CD4-positive, alpha-beta T cell (primary cell): ENCODE measurements around the gene COL25A1. TPM values are rescaled to one million over a fixed set of nuclear protein-coding genes. Genes with fewer than 3 reads are reported as not detected.

Experiments
- ATAC-seq: fragments of 200-7000 bp; cut with Tn5 transposase; one replicate; pipeline ENCODE4 v1.10.0; 2022; ENCODE audit warnings: mild to moderate bottlenecking; ENCODE audit not compliant: poor library complexity
- CTCF ChIA-PET: fragments of 350-600 bp; sonication (Branson Sonifier 250); formaldehyde crosslinking; loops from one replicate; lab custom pipeline; 2021; ENCODE audit warnings: antibody characterized with exemption, inconsistent platforms; lab: Charles Lee
- POLR2A ChIA-PET: fragments of 350-600 bp; sonication (Branson Sonifier 250); formaldehyde crosslinking; loops from one replicate; lab custom pipeline; 2021; ENCODE audit warnings: antibody characterized with exemption, inconsistent platforms; lab: Charles Lee
- DNase-seq, 14 experiments: peaks; one replicate each; pipeline ENCODE4 v3.0.0-alpha.2; 2013 to 2020; ENCODE audit warnings: mixed read lengths in 2 of 14
- H3K27ac ChIP-seq, 2 donors: one replicate each; pipeline versions ENCODE4 v1.5.1 to v1.7.0; 2013; ENCODE audit warnings: low read length in 2 of 2, low read depth in 1 of 2, mild to moderate bottlenecking in 1 of 2
- H3K27me3 ChIP-seq, 2 experiments: 1 replicate in 1 of 2; 2 replicates in 1 of 2; pipeline versions ENCODE4 v1.6.1 to v1.7.0; 2013; ENCODE audit warnings: low read length in 2 of 2, control low read depth in 1 of 2, mild to moderate bottlenecking in 1 of 2, moderate library complexity in 1 of 2; ENCODE audit not compliant: insufficient read depth in 2 of 2, control insufficient read depth in 1 of 2
- H3K36me3 ChIP-seq: one replicate; pipeline ENCODE4 v1.6.1; 2013; ENCODE audit warnings: low read length, control low read depth; ENCODE audit not compliant: insufficient read depth
- H3K4me1 ChIP-seq: one replicate; pipeline ENCODE4 v1.6.1; 2013; ENCODE audit warnings: low read length, control low read depth; ENCODE audit not compliant: insufficient read depth
- H3K4me3 ChIP-seq: one replicate; pipeline ENCODE4 v1.5.1; 2013; ENCODE audit warnings: mild to moderate bottlenecking, low read length, moderate library complexity
- H3K9me3 ChIP-seq, 2 experiments: 1 replicate in 1 of 2; 2 replicates in 1 of 2; pipeline versions ENCODE4 v1.6.1 to v1.7.0; 2013; ENCODE audit warnings: low read length in 2 of 2, mild to moderate bottlenecking in 2 of 2, control low read depth in 1 of 2, moderate library complexity in 1 of 2; ENCODE audit not compliant: control insufficient read depth in 1 of 2, insufficient read depth in 1 of 2
- H3K27ac Mint-ChIP-seq: one replicate; pipeline ENCODE4 v1.8.0; 2020; ENCODE audit warnings: mixed read lengths
- H3K27me3 Mint-ChIP-seq: one replicate; pipeline ENCODE4 v1.8.0; 2021; ENCODE audit warnings: mixed read lengths
- H3K36me3 Mint-ChIP-seq: one replicate; pipeline ENCODE4 v1.8.0; 2021; ENCODE audit warnings: low read depth, mixed read lengths
- H3K4me1 Mint-ChIP-seq: one replicate; pipeline ENCODE4 v1.8.0; 2021; ENCODE audit warnings: low read depth, mixed read lengths
- H3K4me3 Mint-ChIP-seq: one replicate; pipeline ENCODE4 v1.8.0; 2020; ENCODE audit warnings: mild to moderate bottlenecking, mixed read lengths
- H3K9me3 Mint-ChIP-seq: one replicate; pipeline ENCODE4 v1.8.0; 2020; ENCODE audit warnings: mixed read lengths
- intact Hi-C, 2 experiments: fragments of 100-400 bp; cut with DNase I in 1 of 2; cut with micrococcal nuclease in 1 of 2; formaldehyde crosslinking; loops; one replicate each; pipeline versions ENCODE4 v1.15.1 to v1.9.0; 2023 to 2025; cut with DNase I, micrococcal nuclease
- total RNA-seq, 174 experiments: library from RNA in 2 of 174; stranded (reverse) in 2 of 174; gene quantifications; one replicate each; pipeline ENCODE4 v1.2.3 and lab custom pipeline; 2021 to 2026
- TF ChIP-seq, protein P1 (sequence below): fragments of 200-600 bp; IDR thresholded peaks from one replicate; pipeline ENCODE4 v1.8.0; 2022; ENCODE audit warnings: antibody characterized with exemption, mild to moderate bottlenecking

The COL25A1 gene
- total RNA-seq, 2 experiments from 2014 or later = 0.42 TPM; not detected in 1

DNA sequence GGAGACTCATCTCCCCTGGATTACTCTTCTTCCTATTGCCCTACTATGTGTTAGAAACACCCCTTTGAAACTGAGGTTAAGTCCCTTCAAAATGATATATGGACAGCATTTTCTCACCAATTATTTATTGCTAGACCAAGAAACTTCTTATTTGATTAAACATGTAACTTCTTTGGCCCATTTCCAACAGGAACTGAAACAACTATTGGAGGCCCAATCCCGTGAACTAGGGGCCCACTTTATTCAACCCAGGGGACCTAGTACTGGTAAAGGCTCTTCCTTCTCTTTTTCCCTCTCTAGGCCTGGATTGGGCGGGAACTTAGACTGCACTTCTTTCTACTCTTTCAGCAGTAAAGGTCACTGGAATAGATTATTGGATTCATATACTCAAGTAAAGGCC, 16.7 kb upstream of the COL25A1 start:
- ATAC-seq = no peak
- POLR2A ChIA-PET = no interaction called here
- CTCF ChIA-PET = no interaction called here
- peaks cover 12 to 22% of the 10 kb centered on the region in 2 experiments for H3K9me3 ChIP-seq
- Mint-ChIP-seq H3K27ac (no peak overlapping the region), H3K9me3 (peaks cover 17% of the 10 kb centered on the region), H3K4me3 (no peak overlapping the region), H3K36me3 (peaks cover 5% of the 10 kb centered on the region), H3K27me3 (peaks cover 20% of the 10 kb centered on the region), H3K4me1 (no peaks in the 10 kb centered on the region)
- H3K36me3 ChIP-seq = no peaks in the 10 kb centered on the region
- intact Hi-C loops = no loop called here
- H3K4me3 ChIP-seq = no peak overlapping the region
- TF ChIP-seq, protein P1, sequence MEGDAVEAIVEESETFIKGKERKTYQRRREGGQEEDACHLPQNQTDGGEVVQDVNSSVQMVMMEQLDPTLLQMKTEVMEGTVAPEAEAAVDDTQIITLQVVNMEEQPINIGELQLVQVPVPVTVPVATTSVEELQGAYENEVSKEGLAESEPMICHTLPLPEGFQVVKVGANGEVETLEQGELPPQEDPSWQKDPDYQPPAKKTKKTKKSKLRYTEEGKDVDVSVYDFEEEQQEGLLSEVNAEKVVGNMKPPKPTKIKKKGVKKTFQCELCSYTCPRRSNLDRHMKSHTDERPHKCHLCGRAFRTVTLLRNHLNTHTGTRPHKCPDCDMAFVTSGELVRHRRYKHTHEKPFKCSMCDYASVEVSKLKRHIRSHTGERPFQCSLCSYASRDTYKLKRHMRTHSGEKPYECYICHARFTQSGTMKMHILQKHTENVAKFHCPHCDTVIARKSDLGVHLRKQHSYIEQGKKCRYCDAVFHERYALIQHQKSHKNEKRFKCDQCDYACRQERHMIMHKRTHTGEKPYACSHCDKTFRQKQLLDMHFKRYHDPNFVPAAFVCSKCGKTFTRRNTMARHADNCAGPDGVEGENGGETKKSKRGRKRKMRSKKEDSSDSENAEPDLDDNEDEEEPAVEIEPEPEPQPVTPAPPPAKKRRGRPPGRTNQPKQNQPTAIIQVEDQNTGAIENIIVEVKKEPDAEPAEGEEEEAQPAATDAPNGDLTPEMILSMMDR = no peak
- H3K27ac ChIP-seq = no peak overlapping the region
- no peak for DNase-seq
- no peaks in the 10 kb centered on the region for H3K4me1 ChIP-seq
- H3K27me3 ChIP-seq = peaks cover 0 to 11% of the 10 kb centered on the region in 2 experiments

DNA sequence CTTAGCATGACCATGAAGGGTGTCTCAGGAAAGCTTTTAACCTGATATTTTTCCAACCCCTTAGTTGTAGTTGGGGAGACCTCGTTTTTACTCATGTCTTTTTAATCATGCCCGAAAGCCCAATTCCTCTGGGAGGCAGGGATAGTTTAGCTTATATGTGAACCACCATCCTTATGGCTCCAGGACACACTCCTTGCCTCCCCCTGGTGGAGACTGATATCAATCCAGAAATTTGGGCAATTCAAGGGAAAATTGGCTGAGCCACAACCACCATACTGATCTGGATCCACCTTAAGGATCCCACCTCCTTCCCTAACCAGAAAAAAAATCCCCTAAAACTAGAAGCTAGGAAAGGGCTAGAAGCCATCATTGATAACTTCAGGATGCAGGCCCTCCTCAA, 13.4 kb upstream of the COL25A1 start:
- H3K4me3 Mint-ChIP-seq = no peak overlapping the region
- no peaks in the 10 kb centered on the region for H3K36me3 Mint-ChIP-seq
- H3K27me3 Mint-ChIP-seq = peaks cover 25% of the 10 kb centered on the region
- no peak overlapping the region for H3K27ac Mint-ChIP-seq
- DNase-seq (no peak), ATAC-seq (no peak)
- TF ChIP-seq, protein P1 = no peak
- peaks cover 13% of the 10 kb centered on the region for H3K9me3 Mint-ChIP-seq
- CTCF ChIA-PET = no interaction called here
- peaks cover 0 to 11% of the 10 kb centered on the region in 2 experiments for H3K27me3 ChIP-seq
- no peak overlapping the region for H3K4me3 ChIP-seq
- POLR2A ChIA-PET = no interaction called here
- no peak overlapping the region for H3K27ac ChIP-seq
- H3K36me3 ChIP-seq = no peaks in the 10 kb centered on the region
- H3K9me3 ChIP-seq = peaks cover 9 to 13% of the 10 kb centered on the region in 2 experiments
- intact Hi-C loops = no loop called here
- H3K4me1 ChIP-seq = no peaks in the 10 kb centered on the region
- no peaks in the 10 kb centered on the region for H3K4me1 Mint-ChIP-seq

DNA sequence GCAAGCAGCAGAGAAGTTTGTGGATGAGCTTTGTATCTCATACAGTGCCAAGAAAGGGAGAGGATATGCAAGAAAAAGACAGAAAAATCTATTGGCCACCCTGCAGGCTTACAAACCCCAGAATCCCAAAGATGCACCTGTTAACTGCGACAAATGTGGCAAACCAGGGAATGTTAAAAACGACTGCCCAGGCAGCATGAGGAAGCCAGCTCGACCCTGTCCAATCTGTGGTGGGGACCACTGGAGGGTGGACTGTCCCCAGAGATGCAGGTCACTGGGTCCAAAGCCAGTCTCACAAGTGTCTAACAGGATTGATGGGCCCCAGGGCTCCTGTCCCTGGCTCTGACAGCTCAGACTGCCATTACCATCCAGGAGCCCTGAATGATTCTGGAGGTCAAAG, 12.9 kb upstream of the COL25A1 start:
- H3K4me1 Mint-ChIP-seq = no peaks in the 10 kb centered on the region
- Histone ChIP-seq H3K36me3 (no peaks in the 10 kb centered on the region), H3K27me3 (peaks cover 0 to 10% of the 10 kb centered on the region in 2 experiments), H3K4me1 (no peaks in the 10 kb centered on the region), H3K4me3 (no peak overlapping the region), H3K9me3 (peaks cover 9 to 13% of the 10 kb centered on the region in 2 experiments), H3K27ac (no peak overlapping the region)
- ChIA-PET POLR2A (no interaction called here), CTCF (no interaction called here)
- DNase-seq (no peak), ATAC-seq (no peak)
- TF ChIP-seq, protein P1 = no peak
- intact Hi-C loops = no loop called here
- no peaks in the 10 kb centered on the region for H3K36me3 Mint-ChIP-seq
- peaks cover 30% of the 10 kb centered on the region for H3K27me3 Mint-ChIP-seq
- no peak overlapping the region for H3K27ac Mint-ChIP-seq
- peaks cover 13% of the 10 kb centered on the region for H3K9me3 Mint-ChIP-seq
- no peak overlapping the region for H3K4me3 Mint-ChIP-seq
